Progenitor cell of endocrine pancreas (in vitro differentiated cells): ENCODE data around the gene MAD1L1. TPM values are rescaled to one million over a fixed set of nuclear protein-coding genes. Genes with fewer than 3 reads are reported as not detected.
A peak's percentile ranks its signal among the peaks of the same experiment; 100 is the strongest.

Experiments used
- DNase-seq: peaks from one replicate; pipeline ENCODE4 v3.0.0; 2021; ENCODE audit warnings: low spot score; ENCODE audit not compliant: unreplicated experiment
- H3K27ac Mint-ChIP-seq: 2 replicates; pipeline ENCODE4 v1.8.0; 2021; ENCODE audit warnings: mild to moderate bottlenecking, moderate library complexity, mixed read lengths
- H3K27me3 Mint-ChIP-seq: 2 replicates; pipeline ENCODE4 v1.8.0; 2021; ENCODE audit warnings: mixed read lengths
- H3K36me3 Mint-ChIP-seq: 2 replicates; pipeline ENCODE4 v1.8.0; 2022; ENCODE audit warnings: mixed read lengths; ENCODE audit not compliant: insufficient read depth
- H3K4me1 Mint-ChIP-seq: 2 replicates; pipeline ENCODE4 v1.8.0; 2021; ENCODE audit warnings: low read depth, mixed read lengths
- H3K4me3 Mint-ChIP-seq: 2 replicates; pipeline ENCODE4 v1.8.0; 2021; ENCODE audit warnings: low read depth, mild to moderate bottlenecking, moderate library complexity, mixed read lengths
- H3K9me3 Mint-ChIP-seq: 2 replicates; pipeline ENCODE4 v1.8.0; 2021; ENCODE audit warnings: low read depth, mixed read lengths
- CTCF ChIP-seq: fragments of 200-600 bp; sonication (generic); IDR thresholded peaks from one replicate; pipeline ENCODE4 v1.5.0; 2021; ENCODE audit warnings: antibody characterized with exemption, mild to moderate bottlenecking; ENCODE audit not compliant: unreplicated experiment
- total RNA-seq: library from RNA; stranded (reverse); gene quantifications from 2 replicates; pipeline ENCODE4 v1.2.1, GENCODE V29; 2021

Gene MAD1L1
- total RNA-seq, 1 donor from 2014 or later: 49.8 TPM

GRCh38 chr7:1944619-1945210 is 288.0 kb downstream of the MAD1L1 start:
- Mint-ChIP-seq H3K36me3 (peaks cover 1% of the 10 kb centered on the region), H3K27me3 (no peaks in the 10 kb centered on the region), H3K9me3 (no peaks in the 10 kb centered on the region), H3K4me3 (no peak overlapping the region), H3K4me1 (peaks cover 9% of the 10 kb centered on the region), H3K27ac (no peak overlapping the region)
- no peak for TF ChIP-seq CTCF
- no peak for DNase-seq

GRCh38 chr7:1943933-1944618 is 288.7 kb downstream of the MAD1L1 start:
- Mint-ChIP-seq H3K4me3 (no peak overlapping the region), H3K27ac (peak overlapping the region; percentile 46), H3K27me3 (no peaks in the 10 kb centered on the region), H3K36me3 (peaks cover 1% of the 10 kb centered on the region), H3K4me1 (peaks cover 9% of the 10 kb centered on the region), H3K9me3 (no peaks in the 10 kb centered on the region)
- DNase-seq: no peak
- no peak for TF ChIP-seq CTCF

GRCh38 chr7:1943326-1943725 is 289.4 kb downstream of the MAD1L1 start:
- no peaks in the 10 kb centered on the region for H3K27me3 Mint-ChIP-seq
- H3K36me3 Mint-ChIP-seq: peaks cover 3% of the 10 kb centered on the region
- H3K27ac Mint-ChIP-seq: no peak overlapping the region

GRCh38 chr7:1942941-1943289 is 289.8 kb downstream of the MAD1L1 start:
- Mint-ChIP-seq H3K36me3 (peaks cover 6% of the 10 kb centered on the region), H3K27me3 (no peaks in the 10 kb centered on the region), H3K27ac (peak overlapping the region; percentile 35), H3K9me3 (peaks cover 4% of the 10 kb centered on the region), H3K4me1 (peaks cover 9% of the 10 kb centered on the region), H3K4me3 (no peak overlapping the region)
- DNase-seq: no peak
- no peak for TF ChIP-seq CTCF

More at GRCh38 chr7:1943326-1943725, 289.4 kb downstream of the MAD1L1 start:
- no peak overlapping the region for H3K4me3 Mint-ChIP-seq
- no peak for DNase-seq
- no peak for TF ChIP-seq CTCF
- peaks cover 9% of the 10 kb centered on the region for H3K4me1 Mint-ChIP-seq
- peaks cover under 1% of the 10 kb centered on the region for H3K9me3 Mint-ChIP-seq

GRCh38 chr7:1942243-1942940 is 290.4 kb downstream of the MAD1L1 start:
- TF ChIP-seq CTCF: no peak
- no peak for DNase-seq
- H3K36me3 Mint-ChIP-seq: peaks cover 6% of the 10 kb centered on the region
- H3K9me3 Mint-ChIP-seq: peaks cover 4% of the 10 kb centered on the region
- H3K4me1 Mint-ChIP-seq: peaks cover 9% of the 10 kb centered on the region
- peak overlapping the region; percentile 35 for H3K27ac Mint-ChIP-seq
- no peaks in the 10 kb centered on the region for H3K27me3 Mint-ChIP-seq
- H3K4me3 Mint-ChIP-seq: no peak overlapping the region
